BE2C (cell line): Measurements from ENCODE around the gene HOXA13.

Source experiments
- DNase-seq: peaks from one replicate; pipeline ENCODE4 v3.0.0-alpha.2; 2020
- H3K27me3 ChIP-seq: fragments of 250-450 bp; sonication (Bioruptor Pico); 2 replicates; pipeline ENCODE4 v1.5.1; 2020; ENCODE audit warnings: mild to moderate bottlenecking
- H3K36me3 ChIP-seq: fragments of 250-450 bp; sonication (Bioruptor Pico); 2 replicates; pipeline ENCODE4 v1.5.1; 2020; ENCODE audit warnings: mild to moderate bottlenecking
- H3K4me1 ChIP-seq: fragments of 250-450 bp; sonication (Bioruptor Pico); 2 replicates; pipeline ENCODE4 v1.5.1; 2020
- H3K4me3 ChIP-seq: 2 replicates; pipeline ENCODE4 v1.5.1; 2011; ENCODE audit warnings: low read depth, low read length
- H3K9me3 ChIP-seq: fragments of 250-450 bp; sonication (Bioruptor Pico); 2 replicates; pipeline ENCODE4 v1.5.1; 2020
- TF ChIP-seq, protein P1 (sequence below): IDR thresholded peaks from 2 replicates; pipeline ENCODE4 v1.5.1; 2012; ENCODE audit warnings: mild to moderate bottlenecking, low read depth, low read length

The HOXA13 gene

DNA sequence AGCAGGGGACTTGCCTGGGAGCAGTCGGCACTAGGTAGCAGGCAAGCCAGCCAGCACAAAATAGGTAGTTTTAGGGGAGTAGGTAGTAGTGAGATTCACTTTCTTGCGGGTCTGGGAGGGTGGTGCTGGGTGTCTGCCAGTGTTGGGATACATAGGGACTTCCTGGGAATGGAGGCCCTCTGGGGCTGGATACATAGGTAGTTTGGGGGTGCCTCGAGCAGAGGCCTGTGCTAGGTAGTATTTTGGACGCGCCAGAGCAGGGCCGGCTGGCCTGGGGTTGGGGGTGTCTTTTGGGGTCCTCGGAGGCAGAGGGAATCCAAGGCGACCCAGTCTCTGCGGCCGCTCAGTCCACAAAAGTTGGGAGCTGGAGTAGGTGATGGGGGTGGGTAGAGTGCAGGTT lies 45.5 kb downstream of the HOXA13 start:
- TF ChIP-seq, protein P1, sequence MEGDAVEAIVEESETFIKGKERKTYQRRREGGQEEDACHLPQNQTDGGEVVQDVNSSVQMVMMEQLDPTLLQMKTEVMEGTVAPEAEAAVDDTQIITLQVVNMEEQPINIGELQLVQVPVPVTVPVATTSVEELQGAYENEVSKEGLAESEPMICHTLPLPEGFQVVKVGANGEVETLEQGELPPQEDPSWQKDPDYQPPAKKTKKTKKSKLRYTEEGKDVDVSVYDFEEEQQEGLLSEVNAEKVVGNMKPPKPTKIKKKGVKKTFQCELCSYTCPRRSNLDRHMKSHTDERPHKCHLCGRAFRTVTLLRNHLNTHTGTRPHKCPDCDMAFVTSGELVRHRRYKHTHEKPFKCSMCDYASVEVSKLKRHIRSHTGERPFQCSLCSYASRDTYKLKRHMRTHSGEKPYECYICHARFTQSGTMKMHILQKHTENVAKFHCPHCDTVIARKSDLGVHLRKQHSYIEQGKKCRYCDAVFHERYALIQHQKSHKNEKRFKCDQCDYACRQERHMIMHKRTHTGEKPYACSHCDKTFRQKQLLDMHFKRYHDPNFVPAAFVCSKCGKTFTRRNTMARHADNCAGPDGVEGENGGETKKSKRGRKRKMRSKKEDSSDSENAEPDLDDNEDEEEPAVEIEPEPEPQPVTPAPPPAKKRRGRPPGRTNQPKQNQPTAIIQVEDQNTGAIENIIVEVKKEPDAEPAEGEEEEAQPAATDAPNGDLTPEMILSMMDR: no peak
- H3K27me3 ChIP-seq: peaks cover 100% of the 10 kb centered on the region
- no peaks in the 10 kb centered on the region for H3K9me3 ChIP-seq
- DNase-seq: no peak
- H3K4me1 ChIP-seq: no peaks in the 10 kb centered on the region
- H3K36me3 ChIP-seq: no peaks in the 10 kb centered on the region
- no peak overlapping the region for H3K4me3 ChIP-seq

DNA sequence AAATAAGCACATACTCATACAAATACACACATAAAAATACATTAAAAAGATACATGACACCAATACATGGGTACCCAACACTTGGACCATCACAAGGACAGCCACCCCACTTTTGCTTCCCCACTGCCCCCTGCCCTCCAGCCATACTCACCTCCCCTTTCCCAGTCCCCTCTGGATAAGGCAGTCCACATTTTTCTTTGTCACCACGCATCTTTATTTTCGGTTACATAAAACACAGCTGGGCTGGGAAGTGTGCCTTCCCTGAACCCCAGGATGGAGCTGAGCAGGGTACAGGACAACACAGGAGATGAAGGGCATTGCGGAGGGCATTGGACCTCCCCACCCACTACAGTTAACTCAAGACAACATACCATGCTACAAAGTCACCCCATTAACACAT lies 46.4 kb downstream of the HOXA13 start:
- Histone ChIP-seq H3K4me1 (no peaks in the 10 kb centered on the region), H3K27me3 (peaks cover 100% of the 10 kb centered on the region), H3K36me3 (no peaks in the 10 kb centered on the region), H3K4me3 (no peak overlapping the region), H3K9me3 (no peaks in the 10 kb centered on the region)
- TF ChIP-seq, protein P1: no peak
- no peak for DNase-seq

GRCh38 chr7:27152816-27153442 lies 47.0 kb downstream of the HOXA13 start:
- TF ChIP-seq, protein P1: no peak
- no peaks in the 10 kb centered on the region for H3K9me3 ChIP-seq
- H3K4me3 ChIP-seq: no peak overlapping the region
- H3K36me3 ChIP-seq: no peaks in the 10 kb centered on the region
- DNase-seq: peak; percentile 3
- H3K27me3 ChIP-seq: peaks cover 100% of the 10 kb centered on the region
- no peaks in the 10 kb centered on the region for H3K4me1 ChIP-seq

DNA sequence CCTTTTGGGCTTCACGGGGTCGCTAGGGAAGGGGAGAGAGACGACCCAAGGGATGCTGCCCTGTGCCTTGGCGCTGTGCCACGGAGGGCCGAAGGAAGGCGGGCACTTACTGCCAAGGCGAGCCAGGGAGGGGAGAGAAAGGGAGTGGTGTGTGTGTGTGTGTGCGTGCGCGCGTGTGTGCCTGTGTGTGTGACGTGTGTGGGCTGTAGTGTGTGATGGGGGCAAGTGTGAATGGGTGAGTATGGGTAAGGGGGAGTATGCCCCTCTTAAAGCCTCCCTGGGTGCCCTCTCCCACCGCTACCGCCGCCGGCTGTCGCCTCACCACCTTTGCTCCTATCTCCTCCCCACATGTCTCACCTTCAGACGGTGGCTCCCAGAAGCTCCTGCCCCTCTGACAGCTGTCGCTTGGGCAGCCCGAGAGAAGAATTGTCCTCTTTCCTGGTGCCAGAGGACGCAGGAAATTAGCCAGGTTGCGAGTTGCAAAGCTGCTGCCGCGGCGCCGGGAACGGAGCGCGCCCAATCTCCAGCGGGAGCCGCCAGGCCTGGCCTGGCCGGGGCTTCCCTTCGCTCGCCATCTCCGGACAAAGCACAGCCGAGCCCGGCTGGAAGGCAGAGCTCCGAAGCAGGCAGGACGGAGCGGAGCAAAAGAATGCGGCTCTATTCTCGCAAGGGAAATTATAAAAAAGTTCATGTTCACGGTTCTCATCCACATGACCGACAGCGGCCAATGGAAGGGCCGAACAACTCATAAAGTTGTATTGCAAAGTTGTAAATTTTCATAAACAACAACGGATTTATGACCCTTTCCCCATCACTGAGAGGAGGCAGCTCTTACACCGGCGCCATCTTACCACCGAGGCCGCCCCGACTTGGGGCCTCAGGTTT lies 47.7 kb downstream of the HOXA13 start, which contains the start of gene HOXA3:
TSS of gene HOXA3 (minus strand) at position 653 of the 885 bp plus-strand sequence. CDS start 41,943 bp downstream, outside the sequence.
- H3K4me3 ChIP-seq: no peak within 1 kb of the TSS; the same call in 1 of the 2 replicates
- H3K27me3 ChIP-seq: peaks cover 100% of the 10 kb centered on the region
- peak; percentile 10 for DNase-seq
- no peaks in the 10 kb centered on the region for H3K4me1 ChIP-seq
- no peaks in the 10 kb centered on the region for H3K36me3 ChIP-seq
- TF ChIP-seq, protein P1: no peak
- H3K9me3 ChIP-seq: no peaks in the 10 kb centered on the region

- H3K4me3 ChIP-seq: peak overlapping the region; percentile 56
- no peak for DNase-seq
- no peaks in the 10 kb centered on the region for H3K4me1 ChIP-seq
- no peaks in the 10 kb centered on the region for H3K9me3 ChIP-seq
- no peaks in the 10 kb centered on the region for H3K36me3 ChIP-seq
- TF ChIP-seq, protein P1: no peak
- H3K27me3 ChIP-seq: peaks cover 100% of the 10 kb centered on the region
These were observed 48.5 kb downstream of the HOXA13 start for GRCh38 chr7:27151341-27151930.
